Upper lobe of left lung (tissue), 6 donors: Measurements from ENCODE around the gene TRPC3. TPM values are rescaled to one million over a fixed set of nuclear protein-coding genes. Genes with fewer than 3 reads are reported as not detected.

ENCODE experiments used
- ATAC-seq, 2 donors: fragments of 200-7000 bp; cut with Tn5 transposase; one replicate each; pipeline ENCODE4 v1.9.1; 2022; ENCODE audit warnings: mild to moderate bottlenecking in 2 of 2, moderate library complexity in 2 of 2; ENCODE audit not compliant: low FRiP score in 2 of 2
- DNase-seq, 2 donors: peaks; one replicate each; pipeline ENCODE4 v3.0.0-alpha.2; 2019 to 2020
- H3K27ac ChIP-seq, 4 donors: fragments of 200-600 bp; sonication (generic); one replicate each; pipeline ENCODE4 v1.5.1; 2016 to 2019
- H3K27me3 ChIP-seq, 4 donors: fragments of 200-600 bp; sonication (generic); one replicate each; pipeline ENCODE4 v1.5.1; 2017 to 2019
- H3K36me3 ChIP-seq, 4 donors: fragments of 200-600 bp; sonication (generic); one replicate each; pipeline ENCODE4 v1.5.1; 2016 to 2019
- H3K4me1 ChIP-seq, 4 donors: fragments of 200-600 bp; sonication (generic); one replicate each; pipeline ENCODE4 v1.5.1; 2018 to 2019
- H3K4me3 ChIP-seq, 4 donors: fragments of 200-600 bp; sonication (generic); one replicate each; pipeline ENCODE4 v1.5.1; 2017 to 2019; ENCODE audit warnings: mild to moderate bottlenecking in 2 of 4, moderate library complexity in 1 of 4
- H3K9me3 ChIP-seq, 4 donors: fragments of 200-600 bp; sonication (generic); one replicate each; pipeline ENCODE4 v1.5.1; 2018 to 2019
- EP300 ChIP-seq, 4 donors: sonication (generic); formaldehyde crosslinking; IDR thresholded peaks; one replicate each; pipeline ENCODE4 v1.5.1; 2017; ENCODE audit warnings: antibody characterized with exemption in 4 of 4, control low read depth in 2 of 4
- POLR2A ChIP-seq, 4 donors: fragments of 450-650 bp; IDR thresholded peaks; one replicate each; pipeline ENCODE4 v1.5.1; 2016 to 2017; ENCODE audit warnings: antibody characterized with exemption in 4 of 4, mild to moderate bottlenecking in 2 of 4
- POLR2AphosphoS5 ChIP-seq, 2 donors: sonication (generic); formaldehyde crosslinking; IDR thresholded peaks; one replicate each; pipeline ENCODE4 v1.5.1; 2017; ENCODE audit warnings: antibody characterized with exemption in 2 of 2
- WGBS, 2 donors: methylation state at CpG; one replicate each; pipeline ENCODE4 v1.1.5; 2017 to 2018; 5-methylcytosine and 5-hydroxymethylcytosine counted together
- total RNA-seq, 6 donors: library from RNA; depleted of rRNA in 4 of 6; stranded (reverse); fragments of >200 nt in 4 of 6; gene quantifications; one replicate each; pipeline versions ENCODE4 v1.1.0 to v1.2.1, GENCODE V29; 2016 to 2021
- TF ChIP-seq, protein P1 (sequence below), 6 experiments: fragments of 450-650 bp in 4 of 6; fragments of 200-600 bp in 2 of 6; sonication (generic) in 2 of 6; IDR thresholded peaks; one replicate each; pipeline ENCODE4 v1.5.1; 2016 to 2019; ENCODE audit warnings: antibody characterized with exemption in 6 of 6
- donor health status: DM: no; HTN: no; CAD: no; lungs with moderate emphysema.
- donor health status: DM: no; HTN: yes; CAD: no; lungs with severe emphysema.

TRPC3 gene
- total RNA-seq, 6 donors from 2014 or later: 0.77 to 9.4 (median 1.4) TPM

- DNase-seq (peak in 1 of 2 donors; percentile 47), ATAC-seq (peak; percentile 26 to 37)
- TF ChIP-seq EP300 (IDR thresholded peaks at IDR 0.05) (no peak), POLR2AphosphoS5 (IDR thresholded peaks at IDR 0.05) (no peak), POLR2A (IDR thresholded peaks at IDR 0.05) (no peak)
- TF ChIP-seq, protein P1, sequence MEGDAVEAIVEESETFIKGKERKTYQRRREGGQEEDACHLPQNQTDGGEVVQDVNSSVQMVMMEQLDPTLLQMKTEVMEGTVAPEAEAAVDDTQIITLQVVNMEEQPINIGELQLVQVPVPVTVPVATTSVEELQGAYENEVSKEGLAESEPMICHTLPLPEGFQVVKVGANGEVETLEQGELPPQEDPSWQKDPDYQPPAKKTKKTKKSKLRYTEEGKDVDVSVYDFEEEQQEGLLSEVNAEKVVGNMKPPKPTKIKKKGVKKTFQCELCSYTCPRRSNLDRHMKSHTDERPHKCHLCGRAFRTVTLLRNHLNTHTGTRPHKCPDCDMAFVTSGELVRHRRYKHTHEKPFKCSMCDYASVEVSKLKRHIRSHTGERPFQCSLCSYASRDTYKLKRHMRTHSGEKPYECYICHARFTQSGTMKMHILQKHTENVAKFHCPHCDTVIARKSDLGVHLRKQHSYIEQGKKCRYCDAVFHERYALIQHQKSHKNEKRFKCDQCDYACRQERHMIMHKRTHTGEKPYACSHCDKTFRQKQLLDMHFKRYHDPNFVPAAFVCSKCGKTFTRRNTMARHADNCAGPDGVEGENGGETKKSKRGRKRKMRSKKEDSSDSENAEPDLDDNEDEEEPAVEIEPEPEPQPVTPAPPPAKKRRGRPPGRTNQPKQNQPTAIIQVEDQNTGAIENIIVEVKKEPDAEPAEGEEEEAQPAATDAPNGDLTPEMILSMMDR (IDR thresholded peaks at IDR 0.05): no peak
- no peak overlapping the region for H3K27ac ChIP-seq
- 41 to 62% methylated on average over 9 of the region's 9 CpGs for WGBS, 2 donors
- H3K4me3 ChIP-seq: no peak overlapping the region
- no peaks in the 10 kb centered on the region for H3K36me3 ChIP-seq
- no peaks in the 10 kb centered on the region for H3K27me3 ChIP-seq
- H3K9me3 ChIP-seq: no peaks in the 10 kb centered on the region
- no peaks in the 10 kb centered on the region for H3K4me1 ChIP-seq
Measured at GRCh38 chr4:121977251-121978171, 25.7 kb upstream of the TRPC3 start.

- no peaks in the 10 kb centered on the region for H3K36me3 ChIP-seq
- no peak overlapping the region for H3K27ac ChIP-seq
- no peaks in the 10 kb centered on the region for H3K27me3 ChIP-seq
- no peak overlapping the region for H3K4me3 ChIP-seq
- ATAC-seq: no peak
- no peaks in the 10 kb centered on the region for H3K9me3 ChIP-seq
- WGBS, 2 donors: 33 to 46% methylated on average over 2 of the region's 2 CpGs
- TF ChIP-seq, protein P1 (IDR thresholded peaks at IDR 0.05): no peak
- no peak for TF ChIP-seq POLR2A (IDR thresholded peaks at IDR 0.05)
- no peak for TF ChIP-seq EP300 (IDR thresholded peaks at IDR 0.05)
- TF ChIP-seq POLR2AphosphoS5 (IDR thresholded peaks at IDR 0.05): no peak
- no peak for DNase-seq
- H3K4me1 ChIP-seq: no peaks in the 10 kb centered on the region
Measured at GRCh38 chr4:121975784-121976183, 23.9 kb upstream of the TRPC3 start.

GRCh38 chr4:121973816-121974215 is 22.0 kb upstream of the TRPC3 start:
- H3K9me3 ChIP-seq: no peaks in the 10 kb centered on the region
- DNase-seq (no peak), ATAC-seq (no peak)
- H3K4me1 ChIP-seq: no peaks in the 10 kb centered on the region
- no peaks in the 10 kb centered on the region for H3K36me3 ChIP-seq
- H3K27ac ChIP-seq: no peak overlapping the region
- H3K27me3 ChIP-seq: no peaks in the 10 kb centered on the region
- TF ChIP-seq POLR2A (IDR thresholded peaks at IDR 0.05) (no peak), EP300 (IDR thresholded peaks at IDR 0.05) (no peak), POLR2AphosphoS5 (IDR thresholded peaks at IDR 0.05) (no peak)
- TF ChIP-seq, protein P1 (IDR thresholded peaks at IDR 0.05): no peak
- no peak overlapping the region for H3K4me3 ChIP-seq
- 58 to 67% methylated on average over 4 of the region's 4 CpGs for WGBS, 2 donors

DNA sequence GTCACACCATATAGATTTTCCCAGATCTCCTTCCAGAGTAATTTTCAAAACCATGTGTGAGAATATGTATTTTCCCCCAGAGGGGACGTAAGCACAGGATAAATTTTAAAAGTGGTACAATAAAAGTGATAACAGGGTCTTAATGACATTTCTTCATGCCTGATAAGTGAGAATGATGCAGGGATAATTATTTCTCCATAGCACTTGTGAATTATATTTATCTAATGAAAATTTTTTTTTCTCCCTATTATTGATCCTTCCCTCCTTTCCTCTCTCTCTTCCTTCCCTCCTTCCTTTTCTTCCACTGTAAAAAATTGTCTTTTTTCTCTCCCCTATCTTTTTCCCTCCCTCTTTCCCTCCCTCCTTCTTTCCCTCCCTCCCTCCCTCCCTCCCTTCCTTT is 17.0 kb upstream of the TRPC3 start:
- H3K27me3 ChIP-seq: no peaks in the 10 kb centered on the region
- ATAC-seq (no peak), DNase-seq (no peak)
- WGBS, 2 donors: 83 to 91% methylated on average over 1 of the region's 1 CpG
- no peak overlapping the region for H3K4me3 ChIP-seq
- no peak for TF ChIP-seq EP300 (IDR thresholded peaks at IDR 0.05)
- TF ChIP-seq POLR2AphosphoS5 (IDR thresholded peaks at IDR 0.05): no peak
- TF ChIP-seq, protein P1 (IDR thresholded peaks at IDR 0.05): no peak
- TF ChIP-seq POLR2A (IDR thresholded peaks at IDR 0.05): no peak
- no peaks in the 10 kb centered on the region for H3K4me1 ChIP-seq
- no peaks in the 10 kb centered on the region for H3K36me3 ChIP-seq
- H3K9me3 ChIP-seq: no peaks in the 10 kb centered on the region
- H3K27ac ChIP-seq: no peak overlapping the region
